NCI-H345 treated with DMSO at 0.1 percent for 48 hours (cell line): ENCODE results near the gene NUDT16L1.

Experiments used
- DNase-seq: peaks from one replicate; lab custom pipeline; 2025; ENCODE audit not compliant: unreplicated experiment; lab: John Stamatoyannopoulos, UW

Gene NUDT16L1

DNA sequence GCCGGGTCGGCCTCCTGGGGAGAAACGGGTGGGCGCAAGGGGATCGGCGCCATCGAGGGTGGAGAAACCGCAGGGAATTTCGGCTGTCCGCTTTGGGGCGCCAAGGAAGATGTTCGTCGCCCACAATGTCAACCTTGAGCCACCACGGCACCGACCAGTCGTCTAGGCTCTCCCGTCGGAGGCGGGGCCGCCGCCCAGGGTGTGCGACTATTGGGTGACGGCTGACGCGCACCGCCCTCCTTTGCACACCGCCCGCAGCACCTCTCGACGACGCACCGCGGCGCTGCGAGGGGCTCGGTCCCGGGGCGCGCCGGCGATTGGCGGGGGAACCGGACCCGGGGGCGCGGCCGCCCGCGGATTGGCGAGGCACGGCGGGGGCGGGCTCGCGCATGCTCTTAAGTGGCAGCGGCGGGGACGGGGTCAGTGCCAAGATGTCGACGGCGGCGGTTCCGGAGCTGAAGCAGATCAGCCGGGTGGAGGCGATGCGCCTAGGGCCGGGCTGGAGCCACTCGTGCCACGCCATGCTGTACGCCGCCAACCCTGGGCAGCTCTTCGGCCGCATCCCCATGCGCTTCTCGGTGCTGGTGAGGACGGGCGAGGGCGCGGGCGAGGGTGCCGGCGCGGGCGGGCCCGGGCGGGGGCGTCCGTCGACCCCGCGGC, at the start of gene NUDT16L1:
TSS of gene NUDT16L1 (plus strand) at position 267 of the 660 bp plus-strand sequence. CDS start at position 432, 165 bp downstream.
- DNase-seq = peak; percentile 92

DNA sequence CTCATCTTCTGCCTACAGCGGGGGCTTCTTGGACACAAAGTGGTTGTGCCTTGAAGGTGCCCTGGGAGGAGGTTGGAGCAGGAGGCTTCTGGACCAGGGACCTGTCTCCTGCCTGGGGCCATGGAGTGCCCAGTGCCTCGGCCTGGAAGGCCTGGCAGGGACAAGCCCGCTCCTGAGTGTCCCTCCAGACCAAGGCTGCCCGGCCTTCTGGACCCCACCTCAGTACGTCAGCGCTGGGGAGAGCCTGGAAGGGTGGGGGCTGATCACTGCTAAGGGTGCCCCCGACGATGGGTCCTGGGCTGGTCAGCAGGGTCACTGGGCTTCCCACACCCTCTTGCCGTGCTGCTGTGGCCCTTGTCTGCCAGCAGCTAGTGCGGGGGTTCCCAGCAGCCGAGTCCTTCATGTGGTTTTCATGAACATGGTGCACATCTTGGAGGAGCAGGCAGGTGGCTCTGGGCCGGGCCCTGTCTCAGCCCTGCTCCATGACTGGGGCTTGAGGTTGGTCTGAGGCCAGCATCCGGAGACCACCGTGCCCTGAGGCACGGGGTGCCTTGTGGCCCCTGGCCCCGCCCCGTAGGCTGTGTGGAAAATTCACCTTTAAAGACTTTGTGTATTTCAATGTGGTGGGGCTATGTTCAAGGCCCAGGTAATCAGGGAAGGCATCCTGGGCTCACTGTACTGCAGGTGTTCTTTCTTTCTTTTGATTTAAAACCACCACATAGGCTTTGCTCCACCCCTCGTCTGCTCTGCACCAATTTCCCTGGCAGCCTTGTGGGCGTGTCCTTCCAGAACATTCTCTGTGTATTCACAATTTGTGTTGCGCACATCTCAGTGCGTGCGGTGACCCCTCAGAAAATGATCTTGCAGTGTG, 46.4 kb upstream of the NUDT16L1 start:
- DNase-seq = no peak

DNA sequence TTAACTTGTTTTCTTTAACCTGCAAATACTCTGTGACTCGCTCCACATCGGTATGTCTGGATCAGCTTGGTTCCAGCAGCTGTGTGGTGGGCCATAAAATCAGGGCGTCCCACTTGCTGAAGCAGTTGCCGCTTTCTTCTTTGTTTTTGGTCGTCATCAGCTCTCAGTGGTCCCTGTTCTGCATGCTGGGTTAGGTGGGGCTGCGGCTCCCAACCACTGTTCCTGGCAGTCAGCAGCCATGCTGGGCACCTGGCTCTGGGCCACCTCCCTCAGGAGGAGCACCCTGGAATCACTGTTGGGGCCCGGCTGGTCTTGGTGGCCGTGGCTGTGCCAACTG, 45.8 kb upstream of the NUDT16L1 start:
- DNase-seq = no peak

DNA sequence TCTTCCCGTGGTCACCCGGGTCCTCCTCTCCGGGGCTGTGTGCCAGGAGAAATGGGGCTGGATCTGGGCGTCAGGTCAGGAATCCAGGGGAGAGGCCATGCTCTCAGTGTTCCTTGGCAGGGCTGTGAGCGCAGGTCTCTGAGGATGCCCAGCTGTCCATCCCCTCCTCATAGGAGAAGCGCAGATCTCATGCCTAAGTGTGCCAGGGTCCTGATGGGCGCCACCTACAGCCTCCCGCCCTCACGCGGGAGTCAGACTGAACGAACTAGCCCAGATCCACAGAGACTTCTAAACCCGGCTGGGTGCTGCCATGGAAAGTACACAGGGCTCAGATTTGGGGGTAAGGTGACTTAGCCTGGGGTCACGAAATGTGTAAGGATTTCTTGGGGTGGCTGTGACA, 44.4 kb upstream of the NUDT16L1 start:
- DNase-seq = no peak

DNA sequence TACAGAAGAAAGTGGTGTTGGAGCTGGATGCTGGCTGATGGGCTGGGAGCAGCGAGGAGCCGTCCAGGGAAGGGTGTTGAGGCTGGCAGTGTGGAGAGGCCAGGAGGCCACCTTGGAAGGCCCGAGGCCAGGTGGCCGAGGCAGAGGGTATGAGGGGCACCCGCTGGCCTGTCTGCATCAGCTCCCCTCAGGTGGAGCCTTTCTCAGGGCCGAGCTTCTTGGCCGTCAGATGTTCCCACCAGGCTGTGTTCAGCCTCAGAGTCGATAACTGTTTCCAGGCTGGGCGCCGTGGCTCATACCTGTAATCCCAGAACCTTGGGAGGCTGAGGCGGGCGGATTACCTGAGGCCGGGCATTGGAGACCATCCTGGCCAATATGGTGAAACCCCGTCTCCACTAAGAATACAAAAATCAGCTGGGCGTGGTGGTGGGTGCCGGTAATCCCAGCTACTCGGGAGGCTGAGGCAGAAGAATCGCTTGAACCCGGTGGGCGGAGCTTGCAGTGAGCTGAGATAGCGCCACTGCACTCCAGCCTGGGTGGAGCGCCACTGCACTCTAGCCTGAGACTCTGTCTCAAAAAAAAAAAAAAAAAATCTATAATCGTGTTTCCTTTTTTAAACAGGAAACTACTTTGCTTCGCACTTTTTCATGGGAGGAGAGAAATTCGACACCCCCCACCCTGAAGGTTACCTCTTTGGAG, 43.5 kb upstream of the NUDT16L1 start:
- DNase-seq = no peak

DNA sequence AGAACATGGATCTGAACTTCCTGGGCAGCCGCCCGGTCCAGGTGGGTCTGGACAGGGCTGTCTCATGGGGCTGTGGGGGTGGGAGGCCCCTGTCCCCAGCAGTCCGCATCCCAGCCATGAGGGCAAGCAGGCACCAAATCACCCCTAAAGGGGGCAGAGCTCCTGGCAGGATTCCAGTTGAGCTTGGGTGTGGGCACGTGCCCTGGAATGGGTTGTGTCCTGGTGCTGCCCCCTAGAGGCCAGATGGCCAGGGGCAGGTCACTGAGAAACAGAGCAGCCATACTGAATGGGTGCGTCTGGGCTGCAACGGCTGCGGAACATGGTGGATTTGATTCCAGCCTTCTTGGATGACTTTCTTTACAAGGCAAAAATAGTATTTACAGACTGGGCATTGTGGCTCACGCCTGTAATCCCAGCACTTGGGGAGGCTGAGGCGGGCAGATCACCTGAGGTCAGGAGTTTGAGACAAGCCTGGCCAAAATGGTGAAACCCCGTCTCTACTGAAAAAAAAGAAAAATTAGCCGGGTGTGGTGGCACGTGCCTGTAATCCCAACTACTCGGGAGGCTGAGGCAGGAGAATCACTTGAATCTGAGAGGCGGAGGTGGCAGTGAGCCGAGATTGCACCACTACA, 42.8 kb upstream of the NUDT16L1 start:
- DNase-seq = peak; percentile 20

DNA sequence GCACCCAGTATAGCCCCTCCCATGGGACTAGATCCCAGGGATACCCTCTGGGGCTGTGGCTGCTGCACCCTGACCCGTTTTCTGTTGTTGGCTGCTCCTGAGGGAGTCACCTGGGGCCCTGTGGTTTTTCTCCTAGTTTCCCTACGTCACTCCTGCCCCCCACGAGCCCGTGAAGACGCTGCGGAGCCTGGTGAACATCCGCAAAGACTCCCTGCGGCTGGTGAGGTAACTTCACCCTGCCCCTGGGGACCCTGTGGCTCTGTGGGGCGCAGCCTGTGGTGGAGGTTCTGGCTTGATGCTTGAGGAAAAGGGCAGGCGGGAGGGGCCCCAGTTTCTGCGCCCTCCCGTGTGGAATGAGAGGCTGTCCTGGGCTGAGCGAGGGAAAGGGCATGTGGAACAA, 41.5 kb upstream of the NUDT16L1 start:
- no peak for DNase-seq

DNA sequence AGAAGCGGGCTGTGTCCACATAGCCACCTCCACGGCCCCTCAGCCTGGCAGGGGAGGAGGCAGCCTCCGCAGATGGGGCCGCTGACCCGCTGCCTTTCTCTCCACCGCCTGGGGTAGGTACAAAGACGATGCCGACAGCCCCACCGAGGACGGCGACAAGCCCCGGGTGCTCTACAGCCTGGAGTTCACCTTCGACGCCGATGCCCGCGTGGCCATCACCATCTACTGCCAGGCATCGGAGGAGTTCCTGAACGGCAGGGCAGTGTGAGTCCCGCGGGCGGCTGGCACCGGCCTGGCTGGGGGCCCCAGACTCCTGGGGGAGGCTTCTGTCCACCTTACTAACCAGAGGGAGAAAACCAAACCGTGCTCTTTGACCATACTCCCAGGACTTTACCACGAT, 40.8 kb upstream of the NUDT16L1 start:
- no peak for DNase-seq

DNA sequence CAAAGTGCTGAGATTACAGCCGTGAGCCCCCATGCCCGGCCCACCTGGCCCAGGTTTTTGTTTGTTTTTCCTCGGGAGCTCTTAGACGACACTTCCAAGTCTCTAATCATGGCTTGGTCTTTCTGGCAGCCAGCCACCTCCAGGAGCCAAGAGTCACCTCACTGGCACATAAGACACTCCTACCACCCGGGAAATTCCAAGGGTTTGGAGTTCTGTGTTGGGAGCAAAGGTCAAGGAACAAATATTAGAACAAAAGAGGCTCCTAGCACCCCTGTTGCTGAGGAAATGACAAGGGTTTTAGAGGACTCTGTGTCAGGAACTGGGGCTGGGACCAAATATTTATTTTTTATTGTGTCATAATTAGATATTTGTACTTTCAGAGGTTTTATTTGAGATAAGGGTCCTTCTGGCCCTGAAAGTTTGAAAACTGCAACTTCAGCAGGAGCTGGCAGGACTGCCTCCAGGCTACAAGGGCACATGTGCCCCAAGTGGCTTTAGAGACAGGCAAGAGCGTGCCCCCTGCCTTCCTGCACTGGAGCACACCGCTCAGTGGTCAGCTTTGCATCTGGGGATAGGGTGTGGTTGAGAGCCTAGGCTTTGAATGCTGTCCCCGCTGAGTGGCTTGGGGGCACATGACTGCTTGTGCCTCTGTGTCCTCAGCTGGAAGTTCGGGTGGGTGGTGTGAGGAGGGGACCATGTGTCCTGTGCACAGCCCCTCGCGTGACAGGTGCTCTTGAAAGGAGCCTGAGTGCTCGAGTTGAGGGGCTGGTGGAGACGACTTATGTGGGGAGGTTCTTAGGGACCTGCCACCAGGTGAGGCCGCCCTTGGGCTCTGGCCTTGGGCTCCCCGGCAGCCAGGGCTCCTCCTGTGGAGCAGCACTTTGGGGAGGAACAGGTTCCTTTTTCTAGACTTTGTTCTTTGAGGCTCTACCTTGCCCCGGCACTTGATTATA, 39.1 kb upstream of the NUDT16L1 start:
- no peak for DNase-seq

DNA sequence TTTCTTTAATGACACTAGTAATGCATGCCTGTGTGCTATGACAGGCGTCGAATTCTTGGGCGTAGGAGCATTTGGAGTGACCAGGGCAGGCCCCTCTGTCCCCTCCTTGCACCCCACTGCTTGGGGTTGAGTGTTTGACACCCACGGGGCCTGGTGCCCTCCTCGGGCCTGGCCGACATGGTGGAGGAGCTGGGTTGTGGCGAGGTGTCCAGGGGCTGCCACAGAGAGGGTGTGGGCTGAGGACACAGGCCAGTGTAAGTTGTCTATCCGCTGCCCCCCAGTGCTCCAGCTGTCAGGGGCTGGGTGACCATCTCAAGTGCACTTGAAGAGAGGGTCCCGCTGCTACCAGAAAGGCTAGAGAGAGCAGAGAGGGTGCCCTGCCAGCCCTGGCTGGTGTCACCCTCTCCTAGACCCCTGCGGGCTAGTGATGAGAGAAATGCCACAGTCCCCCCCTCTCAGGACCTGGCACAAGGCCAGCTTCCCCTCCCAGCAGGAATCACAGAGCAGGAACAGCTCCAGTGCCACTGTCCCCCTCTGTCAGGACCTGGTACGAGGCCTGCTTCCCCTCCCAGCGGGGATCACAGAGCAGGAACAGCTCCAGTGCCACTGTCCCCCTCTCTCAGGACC, 38.3 kb upstream of the NUDT16L1 start:
- DNase-seq = no peak

DNA sequence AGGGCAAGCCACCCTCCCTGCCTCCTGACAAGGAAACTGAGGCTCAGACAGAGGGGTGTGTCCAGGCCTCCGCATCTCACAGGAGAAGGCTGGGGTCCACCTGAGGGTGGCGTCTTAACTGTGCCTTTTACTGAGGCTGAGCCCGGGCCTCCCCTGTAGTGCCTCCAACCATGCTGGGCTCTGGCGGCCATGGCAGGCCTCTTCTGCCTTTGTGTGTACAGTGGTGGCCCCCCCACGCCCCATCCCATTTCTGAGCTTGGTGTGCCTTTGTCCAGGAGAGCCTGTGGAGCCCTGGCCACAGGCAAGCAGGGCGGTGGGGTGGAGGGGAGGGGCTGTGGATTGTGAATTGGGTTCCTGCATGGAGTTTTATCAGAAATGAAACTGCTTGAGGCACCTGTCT, 37.6 kb upstream of the NUDT16L1 start:
- DNase-seq = no peak

DNA sequence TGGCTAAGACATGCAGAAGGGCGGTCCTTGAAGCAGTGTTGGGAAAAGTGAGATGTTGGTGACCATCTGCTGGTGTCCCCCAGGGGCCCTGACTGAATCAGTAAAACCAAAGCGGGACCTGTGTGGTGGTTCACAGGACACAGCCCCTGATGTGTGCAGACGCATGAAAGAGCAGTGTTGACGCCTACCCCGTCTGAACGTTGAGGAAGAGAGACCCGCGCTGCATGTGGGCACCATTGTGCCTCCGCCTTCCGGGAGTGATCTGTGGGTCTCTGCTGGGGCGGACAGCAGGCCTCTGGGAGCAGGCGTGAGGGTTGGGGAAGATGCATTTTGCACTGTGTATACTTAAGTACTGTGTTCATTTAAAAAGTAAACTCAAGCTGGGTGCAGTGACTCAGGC, 37.1 kb upstream of the NUDT16L1 start:
- DNase-seq = no peak

DNA sequence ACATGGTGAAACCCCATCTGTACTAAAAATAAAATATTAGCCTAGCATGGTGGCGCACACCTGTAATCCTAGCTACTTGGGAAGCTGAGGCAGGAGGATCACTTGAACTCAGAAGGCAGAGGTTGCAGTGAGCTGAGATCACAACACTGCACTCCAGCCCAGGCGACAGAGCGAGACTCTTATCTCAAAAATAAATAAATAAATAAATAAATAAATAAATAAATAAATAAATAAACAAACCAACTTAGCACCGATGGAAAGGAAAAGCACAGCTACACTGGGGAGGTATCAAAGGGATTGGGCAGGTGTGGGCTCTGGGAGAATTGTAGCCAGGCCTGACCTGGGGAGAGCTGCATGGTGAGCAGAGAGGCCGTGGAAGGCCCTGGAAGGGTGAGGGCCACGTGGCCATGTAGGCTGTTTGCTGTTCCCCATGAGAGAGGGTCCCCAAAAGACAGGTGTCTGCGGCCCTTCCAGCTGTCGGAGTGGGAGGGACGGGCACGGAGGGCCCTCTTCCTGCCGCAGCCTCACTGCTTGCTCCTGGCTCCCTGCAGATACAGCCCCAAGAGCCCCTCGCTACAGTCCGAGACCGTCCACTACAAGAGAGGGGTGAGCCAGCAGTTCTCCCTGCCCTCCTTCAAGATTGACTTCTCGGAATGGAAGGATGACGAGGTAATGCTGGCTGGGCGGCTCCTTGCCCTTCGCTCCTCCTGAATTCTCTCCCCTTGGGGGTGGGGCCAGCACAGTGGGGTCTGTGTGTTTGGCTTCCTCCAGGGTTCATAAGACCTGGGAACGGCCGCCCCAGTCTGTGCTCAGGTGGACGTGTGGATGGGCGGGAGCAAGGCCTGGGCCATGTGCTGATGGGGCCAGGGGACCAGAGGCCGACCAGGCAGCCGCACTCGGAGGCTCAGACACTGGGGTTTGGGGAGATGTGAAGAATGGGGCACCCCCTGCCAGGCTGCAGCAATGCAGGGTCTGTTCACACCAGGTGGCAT, 36.4 kb upstream of the NUDT16L1 start:
- DNase-seq = no peak

DNA sequence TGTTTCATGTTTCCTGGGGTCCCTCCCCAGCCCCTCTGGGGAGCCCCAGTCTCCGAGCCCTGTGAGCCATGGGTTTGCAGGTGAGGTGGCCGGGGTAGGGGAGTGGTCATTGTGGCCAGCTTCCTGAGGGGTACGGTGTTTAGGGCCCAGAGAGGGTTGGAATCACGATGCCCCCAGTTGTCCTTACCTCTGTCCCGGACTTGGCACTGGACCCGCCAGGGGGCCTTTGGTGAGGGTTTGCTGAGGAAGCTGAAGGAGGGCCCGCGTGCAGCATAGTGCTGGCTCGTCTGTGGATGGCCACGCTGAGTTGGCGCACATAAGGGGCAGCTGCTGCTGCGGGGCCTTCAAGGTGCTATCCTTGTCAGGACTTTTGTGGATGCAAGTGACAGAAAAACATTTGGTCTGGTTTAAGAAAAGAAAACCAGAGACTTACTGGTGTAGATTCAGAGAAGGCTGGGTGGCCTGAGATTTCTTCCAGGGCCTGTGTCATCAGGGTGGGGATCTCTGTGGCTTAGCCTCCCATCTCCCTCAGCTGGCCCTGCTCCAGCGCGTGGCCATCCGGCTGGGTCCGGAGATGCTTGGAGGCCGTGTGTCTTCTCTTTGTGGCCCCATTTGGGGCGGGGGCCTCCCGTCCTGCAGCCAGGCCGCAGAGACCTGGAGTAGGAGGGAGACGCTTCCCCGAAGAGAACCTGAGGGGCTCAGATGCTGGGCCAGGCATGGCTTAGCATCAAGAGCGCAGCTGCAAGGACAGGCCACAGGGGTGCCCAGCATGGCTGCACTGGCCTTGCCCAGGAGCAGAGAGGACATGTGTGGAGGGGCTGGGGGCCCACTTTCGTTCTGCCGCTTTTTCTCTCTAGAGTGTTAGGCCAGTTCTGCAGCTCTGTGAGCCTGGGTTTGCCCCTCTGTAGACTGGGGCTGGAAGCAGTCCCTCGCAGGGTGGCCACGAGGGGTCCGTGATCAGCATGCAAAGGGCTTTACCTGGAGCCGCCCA, 33.7 kb upstream of the NUDT16L1 start:
- DNase-seq = no peak

DNA sequence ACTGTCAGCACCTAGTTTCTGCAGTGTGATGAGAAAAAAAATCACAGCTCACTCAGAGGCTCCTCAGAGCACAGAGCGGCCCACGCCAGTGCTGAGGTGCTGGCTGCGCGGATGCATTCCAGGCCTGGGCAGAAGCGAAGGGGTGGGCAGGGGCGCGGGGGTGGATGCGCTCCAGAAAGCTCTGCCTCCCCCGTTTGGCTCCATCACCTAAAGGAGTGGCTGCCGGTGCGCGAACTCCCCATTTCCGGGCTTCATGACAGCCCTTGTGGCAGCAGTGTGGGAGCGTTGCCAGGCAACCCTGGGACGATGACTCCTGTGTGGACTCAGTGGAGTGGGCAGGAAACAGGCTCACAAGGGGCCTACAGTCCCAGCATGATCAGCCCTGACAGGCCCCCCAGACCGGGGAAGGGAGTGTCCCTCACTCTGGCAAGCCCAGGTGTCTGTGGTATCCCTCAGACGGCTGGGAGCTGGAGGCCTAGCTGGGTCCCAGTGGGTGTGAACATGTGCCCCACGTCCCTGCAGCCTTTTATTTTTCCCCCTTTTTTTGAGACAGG, 32.8 kb upstream of the NUDT16L1 start:
- peak; percentile 14 for DNase-seq

DNA sequence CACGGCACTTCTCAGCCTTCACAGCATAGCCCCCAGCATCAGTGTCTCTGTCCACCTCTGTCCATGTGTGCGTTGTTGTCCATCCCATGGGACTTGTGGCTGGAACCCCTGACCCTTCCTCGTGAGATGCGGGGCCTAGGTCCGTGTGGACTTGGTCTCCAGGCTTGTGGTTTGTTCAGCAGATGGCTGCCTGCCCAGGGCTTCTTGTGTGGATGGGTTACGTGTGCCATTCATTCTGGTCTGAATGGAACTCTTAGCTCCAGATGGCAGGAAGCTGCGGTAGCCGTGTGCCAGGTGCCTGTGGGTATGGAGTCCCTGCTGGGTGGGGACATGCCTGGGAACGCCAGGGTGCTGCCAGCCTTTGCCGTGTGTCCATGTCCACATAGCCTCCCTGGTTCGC, 31.7 kb upstream of the NUDT16L1 start:
- DNase-seq = peak; percentile 84

DNA sequence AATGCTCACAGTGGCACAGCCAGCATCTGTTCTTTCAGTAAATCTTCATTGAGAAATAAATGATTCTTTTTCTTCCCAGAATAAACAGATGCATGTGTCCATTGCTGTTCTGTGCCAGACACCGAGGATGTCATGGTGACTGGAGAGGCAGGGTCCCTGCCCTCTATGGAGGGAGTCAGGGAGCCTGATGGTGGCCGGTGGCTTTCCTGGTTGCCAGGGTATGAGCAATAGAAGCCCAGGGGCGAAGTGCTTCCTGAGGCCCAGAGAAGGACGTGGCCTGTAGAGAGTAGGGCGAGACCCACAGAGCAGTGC, 29.9 kb upstream of the NUDT16L1 start:
- peak; percentile 27 for DNase-seq
